ENCODE results near the gene PBXIP1. TPM values are rescaled to one million over a fixed set of nuclear protein-coding genes. Genes with fewer than 3 reads are reported as not detected.
A peak's percentile ranks its signal among the peaks of the same experiment; 100 is the strongest.

Gene PBXIP1
- total and polyA plus RNA-seq, 2 of the 13 experiments (the other 11 are each of a cell fraction or from before 2014, with no cell fraction given) = 16.3 to 31.9 TPM

- TF ChIP-seq ZBTB7B (CRISPR knock-in tag; IDR thresholded peaks at IDR 0.05) (peak; percentile 26; the same call in 1 of the 2 replicates), CREM (IDR thresholded peaks at IDR 0.05) (peak; percentile 27; the same call in 1 of the 2 replicates), CREM (CRISPR knock-in tag; IDR thresholded peaks at IDR 0.05) (no peak), ZSCAN25 (CRISPR knock-in tag; IDR thresholded peaks at IDR 0.05) (0 out of 2 replicates have a peak, but pooled peaks have one; percentile 27), ZSCAN20 (CRISPR knock-in tag; IDR thresholded peaks at IDR 0.05; ENCODE audit: borderline replicate concordance) (no peak), NFYC (CRISPR knock-in tag; IDR thresholded peaks at IDR 0.05) (peak; percentile 65), PRDM10 (CRISPR knock-in tag; IDR thresholded peaks at IDR 0.05; ENCODE audit: low read depth) (peak; percentile 75; the same call in 1 of the 2 replicates), IRF2 (CRISPR knock-in tag; IDR thresholded peaks at IDR 0.05) (0 out of 2 replicates have a peak, but pooled peaks have one; percentile 10), ZNF362 (CRISPR knock-in tag; IDR thresholded peaks at IDR 0.05; ENCODE audit: borderline replicate concordance) (0 out of 2 replicates have a peak, but pooled peaks have one; percentile 24), ZNF280B (CRISPR knock-in tag; IDR thresholded peaks at IDR 0.05; ENCODE audit: borderline replicate concordance) (no peak), SOX13 (IDR thresholded peaks at IDR 0.05) (no peak), SOX13 (CRISPR knock-in tag; conservative IDR thresholded peaks at IDR 0.05 in 1 of 2, IDR thresholded peaks at IDR 0.05 in 1 of 2) (0 out of 4 replicates have a peak, but pooled peaks of 1 of the 2 experiments have one; percentile 12), SATB2 (CRISPR knock-in tag; IDR thresholded peaks at IDR 0.05) (no peak), ZNF253 (CRISPR knock-in tag; IDR thresholded peaks at IDR 0.05; ENCODE audit: borderline replicate concordance) (no peak), POLR2G (IDR thresholded peaks at IDR 0.05; ENCODE audit: low read depth, low read length) (peak; percentile 95), SAP130 (CRISPR knock-in tag; IDR thresholded peaks at IDR 0.05; ENCODE audit: low read depth) (peak; percentile 72), ZNF839 (CRISPR knock-in tag; IDR thresholded peaks at IDR 0.05; ENCODE audit: borderline replicate concordance) (no peak), ZSCAN5A (CRISPR knock-in tag; IDR thresholded peaks at IDR 0.05; ENCODE audit: borderline replicate concordance) (no peak), THAP11 (CRISPR knock-in tag; IDR thresholded peaks at IDR 0.05) (peak; percentile 34; the same call in 1 of the 2 replicates), MYC (CRISPR knock-in tag; IDR thresholded peaks at IDR 0.05; ENCODE audit: borderline replicate concordance) (peak; percentile 41; the same call in 1 of the 2 replicates), NCOA1 (CRISPR knock-in tag; IDR thresholded peaks at IDR 0.05) (no peak)
Observed at GRCh38 chr1:154970631-154971340, 14.9 kb upstream of the PBXIP1 start, which contains the start of gene SHC1 (continued).
